ENCODE results near the gene SLC25A19. TPM values are rescaled to one million over a fixed set of nuclear protein-coding genes. Genes with fewer than 3 reads are reported as not detected.

Gene SLC25A19
- total and polyA plus RNA-seq, 2 of the 8 experiments (the other 6 are each of a cell fraction or from before 2014, with no cell fraction given) = 28.6 to 32.6 TPM

- no peak overlapping the region for H4K5ac ChIP-seq (ENCODE audit: insufficient read length, low read depth, low read length)
- peak overlapping the region; percentile 99 for H4K8ac ChIP-seq (ENCODE audit: extremely low read depth, insufficient read depth, low read length)
- no peak overlapping the region; the same call in 1 of the 2 replicates for H2BK12ac ChIP-seq (ENCODE audit: low read depth, low read length)
- H3K14ac ChIP-seq (ENCODE audit: insufficient read length) = no peak overlapping the region
- H3K23me2 ChIP-seq (ENCODE audit: low read depth, low read length) = peaks cover 12% of the 10 kb centered on the region
- peak overlapping the region; percentile 91 to 99 (median 98) for H3K9ac ChIP-seq (replicated peaks in 1 of 4; ENCODE audit: extremely low read depth in 1 of 4, low read depth in 3 of 4, low read length in 3 of 4)
- WGBS, 2 experiments (ENCODE audit: extremely low coverage in 1 of 2, insufficient coverage in 1 of 2, insufficient read length in 1 of 2, insufficient replicate concordance in 2 of 2, low coverage in 1 of 2, low lambda C conversion rate in 2 of 2, missing lambda C conversion rate in 1 of 2) = 8% methylated on average over 26 of the region's 31 CpGs; no CpG with 5 or more reads in 1 of the 2 experiments
- no peak overlapping the region for H4K91ac ChIP-seq (replicated peaks; ENCODE audit: insufficient read length, low read length)
- H2AFZ ChIP-seq (ENCODE audit: low read length) = no peak overlapping the region
- peaks cover 12 to 45% of the 10 kb centered on the region in 2 experiments for H3K79me2 ChIP-seq (ENCODE audit: control insufficient read depth in 1 of 2, insufficient read depth in 2 of 2, low read length in 2 of 2)
- POLR2A ChIA-PET (ENCODE audit: partially characterized antibody) = interaction anchor here (0.6 to 4.7 kb wide), 32 partner anchors 10 to 335 kb away, joined by 3 to 62 read pairs (median 4); partner anchors contain the start of genes JPT1, MIF4GD, NUP85 and SLC25A19
- H3K4ac ChIP-seq (replicated peaks; ENCODE audit: insufficient read length, low read depth, low read length) = no peak overlapping the region
- CTCF ChIA-PET (ENCODE audit: partially characterized antibody) = interaction anchor here (0.6 to 21.2 kb wide), 14 partner anchors 10 to 372 kb away, joined by 3 to 369 read pairs (median 4); partner anchors contain the start of genes MIF4GD, NUP85, SLC25A19 and SMIM5
- no peak overlapping the region for H2BK120ac ChIP-seq (replicated peaks; ENCODE audit: low read depth, low read length)
- H3K27ac ChIP-seq (ENCODE audit: low read depth, low read length) = peak overlapping the region; percentile 99; the same call in 1 of the 2 replicates
- no peaks in the 10 kb centered on the region for H3K27me3 ChIP-seq (replicated peaks in 1 of 4; ENCODE audit: control insufficient read depth in 3 of 4, extremely low read depth in 1 of 4, insufficient read depth in 3 of 4, low read length in 3 of 4)
- H2BK5ac ChIP-seq (ENCODE audit: low read depth, low read length) = peak overlapping the region; percentile 99
- peak overlapping the region; percentile 84 to 94 for H3K4me2 ChIP-seq (ENCODE audit: insufficient read depth in 1 of 2, low read depth in 2 of 2, low read length in 2 of 2)
- no peak overlapping the region for H3K56ac ChIP-seq (replicated peaks; ENCODE audit: insufficient read length, low read depth, low read length)
- peaks cover 9% of the 10 kb centered on the region for H3K79me1 ChIP-seq (ENCODE audit: low read depth, low read length)
- H2BK15ac ChIP-seq (ENCODE audit: low read length) = no peak overlapping the region
- H4K20me1 ChIP-seq (replicated peaks in 1 of 2; ENCODE audit: control insufficient read depth in 1 of 2, insufficient read depth in 2 of 2, low read length in 2 of 2) = peaks cover 0 to 4% of the 10 kb centered on the region in 2 experiments
- no peak overlapping the region for H2BK20ac ChIP-seq (ENCODE audit: low read length)
- no peak for DNase-seq (ENCODE audit: low read depth in 1 of 2, low spot score in 2 of 2)
- peaks cover 6 to 21% (median 17%) of the 10 kb centered on the region in 4 experiments; a peak in 7 of 8 replicates for H3K36me3 ChIP-seq (ENCODE audit: control insufficient read depth in 2 of 4, insufficient read depth in 4 of 4, low read length in 3 of 4)
- FAIRE-seq = no peak
- H2AK5ac ChIP-seq (ENCODE audit: low read depth, low read length) = 0 out of 2 replicates have a peak overlapping the region, but pooled peaks have one; percentile 24
- H3K4me1 ChIP-seq (replicated peaks in 1 of 4; ENCODE audit: control insufficient read depth in 3 of 4, insufficient read depth in 4 of 4, low read length in 3 of 4) = peaks cover 0 to 6% (median 3%) of the 10 kb centered on the region in 4 experiments; a peak in 4 of 7 replicates
- H3K23ac ChIP-seq (ENCODE audit: insufficient read length) = no peak overlapping the region
- no peaks in the 10 kb centered on the region for H3K9me3 ChIP-seq (ENCODE audit: insufficient read depth in 2 of 2, low read depth in 1 of 2, low read length in 1 of 2)
- H3K4me3 ChIP-seq (ENCODE audit: extremely low read depth in 1 of 4, insufficient read depth in 2 of 4, low read depth in 3 of 4, low read length in 4 of 4) = peak overlapping the region; percentile 89 to 99 (median 94)
- TF ChIP-seq KDM5A (IDR thresholded peaks at IDR 0.05; ENCODE audit: low read length) (0 out of 2 replicates have a peak, but pooled peaks have one; percentile 45), EZH2 (IDR thresholded peaks at IDR 0.05; ENCODE audit: low read depth, low read length, severe bottlenecking) (no peak)
- H3K18ac ChIP-seq (ENCODE audit: extremely low read depth, low read length) = peak overlapping the region; percentile 95; the same call in 1 of the 2 replicates
Measured at GRCh38 chr17:75260641-75261335, 28.4 kb downstream of the SLC25A19 start.
